ENCODE results near the gene RTN3.
A peak's percentile ranks its signal among the peaks of the same experiment; 100 is the strongest.

The RTN3 gene

GRCh38 chr11:63705526-63705925 is 24.2 kb downstream of the RTN3 start:
- no peak for DNase-seq (ENCODE audit: extremely low read depth, low read depth)
- no peak for TF ChIP-seq CTCF (IDR thresholded peaks at IDR 0.05; ENCODE audit: low read depth, low read length)

- no peak for TF ChIP-seq CTCF (IDR thresholded peaks at IDR 0.05; ENCODE audit: low read depth, low read length)
- no peak for DNase-seq (ENCODE audit: extremely low read depth, low read depth)
Measured at GRCh38 chr11:63708764-63709163, 27.5 kb downstream of the RTN3 start.

GRCh38 chr11:63709336-63709884 is 28.1 kb downstream of the RTN3 start:
- no peak for TF ChIP-seq CTCF (IDR thresholded peaks at IDR 0.05; ENCODE audit: low read depth, low read length)
- no peak for DNase-seq (ENCODE audit: extremely low read depth, low read depth)

GRCh38 chr11:63710476-63711217 is 29.3 kb downstream of the RTN3 start:
- peak; percentile 22 for DNase-seq (ENCODE audit: extremely low read depth, low read depth)

GRCh38 chr11:63711838-63712237 is 30.5 kb downstream of the RTN3 start:
- DNase-seq (ENCODE audit: extremely low read depth, low read depth): no peak
- no peak for TF ChIP-seq CTCF (IDR thresholded peaks at IDR 0.05; ENCODE audit: low read depth, low read length)

More at GRCh38 chr11:63710476-63711217, 29.3 kb downstream of the RTN3 start:
- TF ChIP-seq CTCF (IDR thresholded peaks at IDR 0.05; ENCODE audit: low read depth, low read length): peak; percentile 15

GRCh38 chr11:63713766-63714165 is 32.5 kb downstream of the RTN3 start:
- TF ChIP-seq CTCF (IDR thresholded peaks at IDR 0.05; ENCODE audit: low read depth, low read length): no peak
- DNase-seq (ENCODE audit: extremely low read depth, low read depth): no peak

- no peak for DNase-seq (ENCODE audit: extremely low read depth, low read depth)
- no peak for TF ChIP-seq CTCF (IDR thresholded peaks at IDR 0.05; ENCODE audit: low read depth, low read length)
Measured at GRCh38 chr11:63716046-63716445, 34.7 kb downstream of the RTN3 start.
